Upper lobe of left lung (tissue), 4 donors: Measurements from ENCODE around the gene KRTAP9-2.

ENCODE experiments used
- EP300 ChIP-seq, 4 donors: sonication (generic); formaldehyde crosslinking; IDR thresholded peaks; one replicate each; pipeline ENCODE4 v1.5.1; 2017; ENCODE audit warnings: antibody characterized with exemption in 4 of 4, control low read depth in 2 of 4
- POLR2A ChIP-seq, 4 donors: fragments of 450-650 bp; IDR thresholded peaks; one replicate each; pipeline ENCODE4 v1.5.1; 2016 to 2017; ENCODE audit warnings: antibody characterized with exemption in 4 of 4, mild to moderate bottlenecking in 2 of 4
- POLR2AphosphoS5 ChIP-seq, 2 donors: sonication (generic); formaldehyde crosslinking; IDR thresholded peaks; one replicate each; pipeline ENCODE4 v1.5.1; 2017; ENCODE audit warnings: antibody characterized with exemption in 2 of 2
- TF ChIP-seq, protein P1 (sequence below), 6 experiments: fragments of 450-650 bp in 4 of 6; fragments of 200-600 bp in 2 of 6; sonication (generic) in 2 of 6; IDR thresholded peaks; one replicate each; pipeline ENCODE4 v1.5.1; 2016 to 2019; ENCODE audit warnings: antibody characterized with exemption in 6 of 6

DNA sequence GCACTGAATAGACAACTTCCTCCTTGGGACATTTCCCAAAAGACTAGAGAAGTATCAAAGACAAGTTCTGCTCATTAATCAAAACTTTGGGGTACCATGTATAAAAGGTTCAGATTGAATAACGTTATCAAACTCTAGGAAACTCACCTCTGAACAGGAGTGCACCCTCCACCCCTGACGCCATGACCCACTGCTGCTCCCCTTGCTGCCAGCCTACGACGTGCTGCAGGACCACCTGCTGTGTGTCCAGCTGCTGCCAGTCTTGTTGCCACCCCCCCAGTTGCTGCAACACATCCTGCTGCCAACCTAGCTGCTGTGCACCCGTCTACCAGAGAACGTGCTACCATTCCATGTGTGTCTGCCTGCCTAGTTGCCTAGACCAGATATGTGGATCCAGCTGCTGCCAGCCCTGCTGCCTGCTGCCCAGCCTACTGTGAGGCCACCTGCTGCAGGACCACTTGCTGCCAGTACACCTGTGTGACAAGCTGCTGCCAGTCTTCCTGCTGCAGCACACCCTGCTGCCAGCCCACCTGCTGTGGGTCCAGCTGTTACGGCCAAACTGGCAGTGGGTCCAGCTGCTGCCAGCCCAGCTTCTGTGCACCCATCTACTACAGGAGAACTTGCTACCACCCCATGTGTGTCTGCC lies 13.8 kb upstream of the KRTAP9-2 start:
- TF ChIP-seq, protein P1, sequence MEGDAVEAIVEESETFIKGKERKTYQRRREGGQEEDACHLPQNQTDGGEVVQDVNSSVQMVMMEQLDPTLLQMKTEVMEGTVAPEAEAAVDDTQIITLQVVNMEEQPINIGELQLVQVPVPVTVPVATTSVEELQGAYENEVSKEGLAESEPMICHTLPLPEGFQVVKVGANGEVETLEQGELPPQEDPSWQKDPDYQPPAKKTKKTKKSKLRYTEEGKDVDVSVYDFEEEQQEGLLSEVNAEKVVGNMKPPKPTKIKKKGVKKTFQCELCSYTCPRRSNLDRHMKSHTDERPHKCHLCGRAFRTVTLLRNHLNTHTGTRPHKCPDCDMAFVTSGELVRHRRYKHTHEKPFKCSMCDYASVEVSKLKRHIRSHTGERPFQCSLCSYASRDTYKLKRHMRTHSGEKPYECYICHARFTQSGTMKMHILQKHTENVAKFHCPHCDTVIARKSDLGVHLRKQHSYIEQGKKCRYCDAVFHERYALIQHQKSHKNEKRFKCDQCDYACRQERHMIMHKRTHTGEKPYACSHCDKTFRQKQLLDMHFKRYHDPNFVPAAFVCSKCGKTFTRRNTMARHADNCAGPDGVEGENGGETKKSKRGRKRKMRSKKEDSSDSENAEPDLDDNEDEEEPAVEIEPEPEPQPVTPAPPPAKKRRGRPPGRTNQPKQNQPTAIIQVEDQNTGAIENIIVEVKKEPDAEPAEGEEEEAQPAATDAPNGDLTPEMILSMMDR (IDR thresholded peaks at IDR 0.05), result no peak
- TF ChIP-seq POLR2A (IDR thresholded peaks at IDR 0.05) (no peak), EP300 (IDR thresholded peaks at IDR 0.05) (no peak), POLR2AphosphoS5 (IDR thresholded peaks at IDR 0.05) (no peak)
